Stomach smooth muscle (tissue), 2 donors: ENCODE results near the gene HYI.
"Not testable (repeated sequence)": the region's sequence is repeated elsewhere in the genome, so short reads cannot be mapped to it uniquely, and the experiment has no call there.

Experiments used
- H3K27ac ChIP-seq: one replicate; pipeline ENCODE4 v1.7.0; 2013; ENCODE audit warnings: mild to moderate bottlenecking, low read length, inconsistent platforms
- H3K27me3 ChIP-seq, 2 donors: one replicate each; pipeline ENCODE4 v1.7.0; 2013; ENCODE audit warnings: low read length in 2 of 2; ENCODE audit not compliant: insufficient read depth in 2 of 2, control insufficient read depth in 1 of 2
- H3K36me3 ChIP-seq, 2 donors: one replicate each; pipeline ENCODE4 v1.7.0; 2013; ENCODE audit warnings: low read length in 2 of 2; ENCODE audit not compliant: control insufficient read depth in 2 of 2, insufficient read depth in 2 of 2
- H3K4me1 ChIP-seq: one replicate; pipeline ENCODE4 v1.7.0; 2013; ENCODE audit warnings: low read length; ENCODE audit not compliant: control insufficient read depth, insufficient read depth
- H3K4me3 ChIP-seq, 2 donors: one replicate each; pipeline ENCODE4 v1.7.0; 2013; ENCODE audit warnings: low read length in 2 of 2
- H3K9ac ChIP-seq, 2 donors: one replicate each; pipeline ENCODE4 v1.7.0; 2013; ENCODE audit warnings: low read length in 2 of 2, mild to moderate bottlenecking in 1 of 2
- H3K9me3 ChIP-seq, 2 donors: one replicate each; pipeline ENCODE4 v1.7.0; 2013; ENCODE audit warnings: low read length in 2 of 2; ENCODE audit not compliant: control insufficient read depth in 2 of 2
- donor health status: healthy.
- donor health status: Pancreatic carcinoma.

The HYI gene

DNA sequence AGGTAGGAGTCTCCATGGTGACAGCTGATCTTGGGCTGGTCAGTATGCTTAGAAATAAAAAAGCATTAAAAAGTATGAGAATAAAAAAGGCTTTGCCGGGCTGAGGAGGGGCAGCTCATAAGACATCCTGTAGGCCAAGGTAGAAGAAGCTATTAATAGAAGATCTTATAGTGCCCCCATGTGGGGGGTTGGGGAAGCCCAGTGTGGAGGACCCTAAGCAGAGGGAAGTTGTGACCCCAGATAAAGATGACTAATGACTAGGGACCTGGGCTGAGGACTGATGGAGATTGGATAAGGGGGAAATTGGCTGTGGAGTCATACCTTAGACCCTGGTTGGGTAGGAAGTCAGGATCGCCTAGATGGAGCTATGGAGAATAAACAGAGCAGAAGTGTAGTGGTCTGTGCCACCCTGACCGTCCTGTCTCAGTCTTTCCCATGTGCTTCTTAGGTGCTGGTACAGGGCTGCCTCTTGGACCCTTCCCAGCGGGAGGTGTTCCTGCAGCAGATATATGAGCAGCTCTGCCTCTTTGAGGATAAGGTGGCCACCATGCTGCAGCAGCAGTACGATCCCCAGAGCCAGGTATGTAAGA, 39.0 kb downstream of the HYI start:
- no peaks in the 10 kb centered on the region for H3K27me3 ChIP-seq
- H3K27ac ChIP-seq, result no peak overlapping the region
- no peak overlapping the region for H3K9ac ChIP-seq

DNA sequence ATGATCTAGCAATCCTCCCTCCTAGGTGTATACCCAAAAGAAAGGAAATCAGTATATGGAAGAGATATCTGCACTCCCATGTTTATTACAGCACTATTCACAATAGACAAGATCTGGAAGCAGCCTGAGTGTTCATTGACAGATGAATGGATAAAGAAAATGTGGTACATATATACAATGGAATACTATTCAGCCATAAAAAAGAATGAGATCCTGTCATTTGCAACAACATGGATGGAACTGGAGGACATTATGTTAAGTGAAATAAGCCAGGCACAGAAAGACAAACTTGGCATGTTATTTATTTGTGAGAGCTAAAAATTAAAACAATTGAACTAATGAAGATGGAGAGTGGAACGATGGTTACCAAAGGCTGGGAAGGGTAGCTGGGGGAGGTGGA, 40.3 kb downstream of the HYI start:
- H3K4me1 ChIP-seq, H3K4me3 ChIP-seq, H3K27me3 ChIP-seq, H3K9me3 ChIP-seq, H3K9ac ChIP-seq, H3K27ac ChIP-seq: not testable (repeated sequence)
- H3K36me3 ChIP-seq, result peaks cover 24 to 34% of the 10 kb centered on the region in 2 donors

More for the DNA sequence above, 39.0 kb downstream of the HYI start:
- no peaks in the 10 kb centered on the region for H3K9me3 ChIP-seq
- H3K4me3 ChIP-seq, result no peak overlapping the region
- peaks cover 33 to 43% of the 10 kb centered on the region in 2 donors for H3K36me3 ChIP-seq
- no peaks in the 10 kb centered on the region for H3K4me1 ChIP-seq

DNA sequence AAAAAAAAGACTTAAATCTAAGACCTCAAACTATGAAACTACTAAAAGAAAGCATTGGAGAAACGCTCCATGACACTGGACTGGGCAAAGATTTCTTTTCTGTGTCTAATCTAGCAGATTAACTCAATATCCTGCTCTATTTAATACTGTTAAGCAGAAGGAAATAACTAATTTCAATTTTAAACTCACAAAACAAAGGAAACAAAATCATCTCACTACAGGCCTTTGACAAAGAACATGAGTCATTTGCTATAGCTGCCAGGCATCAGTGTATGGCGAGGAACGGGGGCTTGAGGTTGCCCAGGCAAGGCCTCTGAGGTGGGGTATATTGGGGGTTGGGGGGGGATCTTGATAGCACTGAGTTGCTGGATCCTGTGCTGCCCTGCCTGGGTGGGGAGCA, 43.2 kb downstream of the HYI start:
- no peak overlapping the region for H3K4me3 ChIP-seq
- no peaks in the 10 kb centered on the region for H3K4me1 ChIP-seq
- no peaks in the 10 kb centered on the region for H3K27me3 ChIP-seq
- H3K9ac ChIP-seq, result no peak overlapping the region
- no peak overlapping the region for H3K27ac ChIP-seq
- H3K9me3 ChIP-seq, result no peaks in the 10 kb centered on the region
- peaks cover 18 to 24% of the 10 kb centered on the region in 2 donors for H3K36me3 ChIP-seq

DNA sequence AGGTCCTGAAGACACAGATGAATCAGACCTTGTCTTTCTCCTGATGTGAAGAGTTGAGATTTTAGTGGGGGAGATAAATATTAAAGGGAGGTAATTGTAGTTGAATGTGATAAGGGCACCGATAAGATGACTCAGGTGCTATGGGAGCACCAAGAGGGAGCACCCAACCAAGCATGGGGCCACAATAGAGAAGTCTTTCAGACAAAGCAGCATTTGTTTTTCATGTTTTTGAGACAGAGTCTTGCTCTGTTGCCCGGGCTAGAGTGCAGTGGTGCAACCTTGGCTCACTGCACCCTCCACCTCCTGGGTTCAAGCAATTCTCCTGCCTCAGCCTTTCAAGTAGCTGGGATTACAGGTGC, 47.9 kb downstream of the HYI start:
- H3K9ac ChIP-seq, result no peak overlapping the region
- H3K4me3 ChIP-seq, result no peak overlapping the region
- H3K9me3 ChIP-seq, result no peaks in the 10 kb centered on the region
- H3K36me3 ChIP-seq, result peaks cover 28 to 40% of the 10 kb centered on the region in 2 donors
- H3K27me3 ChIP-seq, result no peaks in the 10 kb centered on the region
- no peaks in the 10 kb centered on the region for H3K4me1 ChIP-seq
- no peak overlapping the region for H3K27ac ChIP-seq

DNA sequence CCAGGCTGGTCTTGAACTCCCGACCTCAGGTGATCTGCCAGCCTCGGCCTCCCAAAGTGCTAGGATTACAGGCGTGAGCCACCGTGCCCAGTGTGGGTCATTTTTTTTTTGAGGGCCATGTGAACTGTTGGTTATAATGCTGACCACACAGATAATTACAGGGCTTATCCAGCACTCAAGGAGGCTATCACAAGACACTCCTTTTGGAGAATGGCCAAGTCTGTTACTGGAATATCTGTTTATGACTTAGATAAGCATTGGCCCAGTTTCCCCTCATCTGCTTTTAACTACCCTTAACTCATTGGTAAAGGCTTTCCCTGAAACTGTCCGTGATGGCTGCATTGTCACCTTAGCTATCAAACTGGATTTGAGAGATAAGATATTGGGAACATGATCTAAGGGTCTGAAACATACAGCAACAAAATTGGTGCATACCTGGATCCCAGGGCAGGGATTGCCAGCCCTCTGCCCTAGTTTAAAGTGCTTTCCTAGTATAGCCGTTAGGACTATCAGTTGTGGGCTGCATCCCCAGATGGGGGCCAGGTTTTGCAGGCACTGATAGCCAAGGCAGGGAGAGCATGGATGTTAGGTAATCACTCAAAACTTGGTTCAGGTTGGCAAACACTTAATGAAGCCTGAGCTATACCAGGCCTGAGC, 48.4 kb downstream of the HYI start:
- H3K36me3 ChIP-seq, result peaks cover 28 to 40% of the 10 kb centered on the region in 2 donors
- no peak overlapping the region for H3K4me3 ChIP-seq
- H3K9ac ChIP-seq, result no peak overlapping the region
- H3K27ac ChIP-seq, result no peak overlapping the region
- no peaks in the 10 kb centered on the region for H3K4me1 ChIP-seq
- no peaks in the 10 kb centered on the region for H3K9me3 ChIP-seq
- no peaks in the 10 kb centered on the region for H3K27me3 ChIP-seq

DNA sequence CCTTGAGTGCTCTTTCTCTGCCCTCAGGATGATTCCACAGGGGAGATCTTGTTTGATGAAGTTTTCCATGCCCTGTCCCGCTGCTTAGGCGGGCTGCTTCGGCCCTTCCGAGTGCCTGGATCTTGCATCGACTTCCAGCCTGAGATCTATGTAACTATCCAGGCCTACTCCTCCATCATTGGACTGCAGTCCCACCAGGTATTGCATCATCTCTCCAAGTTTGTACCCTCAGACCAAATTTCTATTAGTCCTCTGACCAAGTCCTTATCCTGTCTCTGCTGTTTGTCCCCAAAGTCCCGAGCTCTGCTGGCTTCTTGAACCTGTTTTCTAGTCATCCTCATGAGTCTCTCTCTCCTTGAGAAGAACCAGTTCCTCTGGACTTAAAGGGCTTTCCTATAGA, 49.4 kb downstream of the HYI start:
- no peaks in the 10 kb centered on the region for H3K4me1 ChIP-seq
- no peak overlapping the region for H3K27ac ChIP-seq
- no peaks in the 10 kb centered on the region for H3K9me3 ChIP-seq
- H3K27me3 ChIP-seq, result no peaks in the 10 kb centered on the region
- H3K9ac ChIP-seq, result no peak overlapping the region
- no peak overlapping the region for H3K4me3 ChIP-seq
- peaks cover 28 to 40% of the 10 kb centered on the region in 2 donors for H3K36me3 ChIP-seq

DNA sequence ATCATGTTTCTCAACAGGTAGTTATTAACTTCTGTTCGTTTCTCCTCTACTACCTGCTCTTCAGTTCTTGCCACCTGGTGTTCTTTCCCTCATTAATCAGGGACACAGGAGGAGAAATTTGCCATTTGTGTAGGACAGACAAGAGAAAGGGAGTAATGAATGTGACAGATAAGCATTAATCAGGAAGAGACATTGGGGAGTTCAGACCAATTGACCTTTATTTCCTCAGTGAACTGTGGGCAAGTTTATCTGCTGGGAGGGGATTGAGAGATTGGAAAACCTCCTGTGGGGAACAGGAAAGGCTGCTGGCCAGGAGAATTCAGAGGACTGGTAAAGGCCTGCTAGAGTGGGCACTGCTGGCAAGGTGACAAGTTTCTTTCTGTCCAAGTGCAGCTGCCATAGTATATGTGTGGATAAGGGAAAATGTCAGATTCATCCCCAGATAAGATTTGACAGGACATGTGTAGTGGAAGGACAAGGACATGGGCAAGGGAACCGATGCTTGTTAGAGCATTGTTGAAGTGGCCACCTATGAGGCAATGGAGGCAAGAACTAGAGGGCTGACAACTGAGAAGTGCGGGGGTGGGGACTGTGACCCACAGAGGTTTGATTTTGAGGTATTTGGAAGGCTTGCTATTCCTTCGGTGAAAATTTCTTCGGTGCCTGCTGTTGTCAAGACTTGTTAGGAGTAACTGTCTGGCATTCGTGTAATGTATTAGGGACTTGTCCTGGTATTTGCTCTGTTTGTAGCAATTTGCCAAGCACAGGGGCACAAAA, 51.5 kb downstream of the HYI start:
- Histone ChIP-seq H3K27me3 (no peaks in the 10 kb centered on the region), H3K27ac (no peak overlapping the region), H3K9me3 (no peaks in the 10 kb centered on the region), H3K4me1 (no peaks in the 10 kb centered on the region), H3K36me3 (peaks cover 24 to 36% of the 10 kb centered on the region in 2 donors), H3K4me3 (no peak overlapping the region), H3K9ac (no peak overlapping the region)
